22Rv1 (cell line): ENCODE measurements around the gene OPN3.

Experiments
- CTCF ChIP-seq: fragments of 450-650 bp; IDR thresholded peaks from 2 replicates; pipeline ENCODE4 v1.5.1; 2017; ENCODE audit warnings: mild to moderate bottlenecking
- ZFX ChIP-seq: fragments of 450-650 bp; IDR thresholded peaks from 2 replicates; pipeline ENCODE4 v1.6.1; 2017; ENCODE audit warnings: antibody characterized with exemption, borderline replicate concordance

GRCh38 chr1:241636291-241636690, 3.9 kb downstream of the OPN3 start:
- no peak for TF ChIP-seq CTCF
- TF ChIP-seq ZFX: no peak
